ENCODE measurements around the gene ALKBH5.

Gene ALKBH5

DNA sequence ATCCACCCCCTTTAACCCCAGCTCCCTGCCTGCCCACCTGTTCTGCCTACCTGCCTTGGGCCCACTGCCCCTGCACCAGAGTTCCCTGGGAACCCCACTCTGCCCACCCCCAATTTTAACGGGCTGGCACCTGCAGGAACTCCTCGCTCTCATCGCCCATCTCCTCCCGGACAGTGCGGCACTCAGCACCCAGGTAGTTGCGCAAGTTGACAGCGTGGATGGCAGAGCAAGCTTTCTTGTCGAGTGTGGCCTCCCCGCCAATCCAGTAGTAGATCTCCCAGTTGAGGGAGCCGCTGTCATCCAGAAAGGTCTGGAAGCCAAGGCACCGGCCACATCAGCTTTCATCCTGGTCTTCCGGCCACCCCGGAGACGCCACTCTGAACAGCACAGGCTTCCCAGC is 67.1 kb downstream of the ALKBH5 start:
- Histone ChIP-seq H3K4me1 (ENCODE audit: control insufficient read depth in 1 of 2, insufficient read depth in 1 of 2, low read depth in 1 of 2, low read length in 1 of 2) (no peaks in the 10 kb centered on the region), H3K27ac (no peak overlapping the region), H3K9me3 (no peaks in the 10 kb centered on the region), H3K27me3 (no peaks in the 10 kb centered on the region), H3K36me3 (peaks cover 100% of the 10 kb centered on the region), H3K4me3 (ENCODE audit: low read depth in 1 of 2, low read length in 1 of 2) (no peak overlapping the region)
- TF ChIP-seq, protein P1, sequence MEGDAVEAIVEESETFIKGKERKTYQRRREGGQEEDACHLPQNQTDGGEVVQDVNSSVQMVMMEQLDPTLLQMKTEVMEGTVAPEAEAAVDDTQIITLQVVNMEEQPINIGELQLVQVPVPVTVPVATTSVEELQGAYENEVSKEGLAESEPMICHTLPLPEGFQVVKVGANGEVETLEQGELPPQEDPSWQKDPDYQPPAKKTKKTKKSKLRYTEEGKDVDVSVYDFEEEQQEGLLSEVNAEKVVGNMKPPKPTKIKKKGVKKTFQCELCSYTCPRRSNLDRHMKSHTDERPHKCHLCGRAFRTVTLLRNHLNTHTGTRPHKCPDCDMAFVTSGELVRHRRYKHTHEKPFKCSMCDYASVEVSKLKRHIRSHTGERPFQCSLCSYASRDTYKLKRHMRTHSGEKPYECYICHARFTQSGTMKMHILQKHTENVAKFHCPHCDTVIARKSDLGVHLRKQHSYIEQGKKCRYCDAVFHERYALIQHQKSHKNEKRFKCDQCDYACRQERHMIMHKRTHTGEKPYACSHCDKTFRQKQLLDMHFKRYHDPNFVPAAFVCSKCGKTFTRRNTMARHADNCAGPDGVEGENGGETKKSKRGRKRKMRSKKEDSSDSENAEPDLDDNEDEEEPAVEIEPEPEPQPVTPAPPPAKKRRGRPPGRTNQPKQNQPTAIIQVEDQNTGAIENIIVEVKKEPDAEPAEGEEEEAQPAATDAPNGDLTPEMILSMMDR (IDR thresholded peaks at IDR 0.05), result no peak

DNA sequence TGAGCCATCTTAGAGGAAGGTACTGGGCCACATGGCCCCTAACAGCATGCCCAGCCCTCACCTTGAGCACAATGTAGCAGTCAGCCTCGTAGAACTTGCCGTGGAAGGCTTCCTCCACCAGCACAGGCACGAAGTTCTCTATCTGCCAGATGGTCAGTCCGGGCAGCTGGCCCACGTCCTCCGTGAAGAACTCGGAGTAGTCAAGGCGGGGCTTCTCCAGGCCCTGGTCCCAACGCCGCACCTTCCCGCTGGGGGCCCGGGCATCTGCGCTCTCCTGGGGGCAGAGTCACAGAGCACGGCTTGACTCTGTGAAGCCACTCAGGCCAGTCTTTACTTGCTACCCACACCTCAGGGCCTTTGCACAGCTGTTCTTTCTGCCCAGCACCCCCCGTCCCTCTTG is 67.6 kb downstream of the ALKBH5 start:
- H3K36me3 ChIP-seq, result peaks cover 100% of the 10 kb centered on the region
- H3K9me3 ChIP-seq, result no peaks in the 10 kb centered on the region
- no peaks in the 10 kb centered on the region for H3K27me3 ChIP-seq
- no peak overlapping the region for H3K27ac ChIP-seq
- H3K4me1 ChIP-seq (ENCODE audit: control insufficient read depth in 1 of 2, insufficient read depth in 1 of 2, low read depth in 1 of 2, low read length in 1 of 2), result peaks cover under 1 to 3% of the 10 kb centered on the region in 2 experiments
- TF ChIP-seq, protein P1 (IDR thresholded peaks at IDR 0.05), result no peak
- no peak overlapping the region for H3K4me3 ChIP-seq (ENCODE audit: low read depth in 1 of 2, low read length in 1 of 2)

DNA sequence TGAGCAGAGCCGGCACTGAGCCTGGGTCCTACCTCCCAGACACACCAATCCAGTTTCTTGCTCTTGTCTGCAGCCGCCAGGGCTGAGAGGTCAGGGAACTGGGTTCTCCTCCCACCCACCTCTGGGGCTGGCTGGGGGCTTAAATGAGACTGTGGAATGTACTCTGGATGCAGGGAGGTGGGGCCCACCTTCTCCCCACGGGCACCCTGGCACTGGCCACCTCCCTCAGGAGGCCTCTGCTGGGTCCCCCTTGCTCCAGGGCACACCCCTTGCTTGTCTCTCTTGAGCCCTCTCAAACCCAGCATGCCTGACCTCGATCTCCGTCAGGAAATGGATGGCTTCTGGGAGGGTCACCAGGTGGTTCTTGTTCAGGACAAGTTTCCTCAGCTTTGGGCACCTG is 68.5 kb downstream of the ALKBH5 start:
- Histone ChIP-seq H3K4me3 (ENCODE audit: low read depth in 1 of 2, low read length in 1 of 2) (no peak overlapping the region), H3K27ac (no peak overlapping the region), H3K27me3 (no peaks in the 10 kb centered on the region), H3K9me3 (no peaks in the 10 kb centered on the region), H3K36me3 (peaks cover 97% of the 10 kb centered on the region), H3K4me1 (ENCODE audit: control insufficient read depth in 1 of 2, insufficient read depth in 1 of 2, low read depth in 1 of 2, low read length in 1 of 2) (peaks cover 10 to 12% of the 10 kb centered on the region in 2 experiments)
- TF ChIP-seq, protein P1 (IDR thresholded peaks at IDR 0.05), result no peak

DNA sequence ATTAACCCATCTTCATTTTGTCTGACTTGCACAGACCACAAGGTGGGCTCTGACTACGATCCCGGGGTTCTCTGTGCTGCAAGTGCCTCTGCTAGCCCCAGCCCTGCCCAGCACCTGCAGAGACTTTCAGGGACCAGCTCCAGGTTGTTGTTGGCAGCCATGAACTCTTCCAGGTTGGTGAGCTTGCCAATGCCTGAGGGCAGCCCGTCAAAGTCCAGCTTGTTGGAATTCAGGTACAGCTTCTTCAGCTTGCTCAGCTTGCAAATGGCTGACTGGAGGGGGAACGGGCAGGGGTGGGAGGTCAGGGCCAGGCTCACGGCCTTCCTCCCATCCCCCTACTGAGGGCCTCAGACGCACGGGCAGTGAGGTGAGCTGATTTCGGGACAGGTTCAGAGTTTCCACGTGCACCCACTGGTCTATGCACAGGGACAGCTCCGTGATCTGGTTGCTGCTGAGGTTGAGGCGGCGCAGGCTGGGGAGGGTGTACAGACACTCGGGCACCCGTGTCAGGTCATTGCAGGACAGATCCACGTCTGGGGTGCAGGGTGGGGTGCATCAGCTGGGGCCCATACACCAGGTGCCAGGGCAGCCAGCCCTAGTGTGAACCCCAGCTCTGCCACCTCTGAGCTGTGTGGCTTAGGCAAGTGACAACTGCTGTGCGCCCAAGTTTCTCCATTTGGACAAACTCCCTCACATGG is 69.7 kb downstream of the ALKBH5 start:
- TF ChIP-seq, protein P1 (IDR thresholded peaks at IDR 0.05), result no peak
- Histone ChIP-seq H3K9me3 (no peaks in the 10 kb centered on the region), H3K4me3 (ENCODE audit: low read depth in 1 of 2, low read length in 1 of 2) (no peak overlapping the region), H3K36me3 (peaks cover 85% of the 10 kb centered on the region), H3K27ac (no peak overlapping the region), H3K27me3 (no peaks in the 10 kb centered on the region), H3K4me1 (ENCODE audit: control insufficient read depth in 1 of 2, insufficient read depth in 1 of 2, low read depth in 1 of 2, low read length in 1 of 2) (peaks cover 18 to 19% of the 10 kb centered on the region in 2 experiments)

DNA sequence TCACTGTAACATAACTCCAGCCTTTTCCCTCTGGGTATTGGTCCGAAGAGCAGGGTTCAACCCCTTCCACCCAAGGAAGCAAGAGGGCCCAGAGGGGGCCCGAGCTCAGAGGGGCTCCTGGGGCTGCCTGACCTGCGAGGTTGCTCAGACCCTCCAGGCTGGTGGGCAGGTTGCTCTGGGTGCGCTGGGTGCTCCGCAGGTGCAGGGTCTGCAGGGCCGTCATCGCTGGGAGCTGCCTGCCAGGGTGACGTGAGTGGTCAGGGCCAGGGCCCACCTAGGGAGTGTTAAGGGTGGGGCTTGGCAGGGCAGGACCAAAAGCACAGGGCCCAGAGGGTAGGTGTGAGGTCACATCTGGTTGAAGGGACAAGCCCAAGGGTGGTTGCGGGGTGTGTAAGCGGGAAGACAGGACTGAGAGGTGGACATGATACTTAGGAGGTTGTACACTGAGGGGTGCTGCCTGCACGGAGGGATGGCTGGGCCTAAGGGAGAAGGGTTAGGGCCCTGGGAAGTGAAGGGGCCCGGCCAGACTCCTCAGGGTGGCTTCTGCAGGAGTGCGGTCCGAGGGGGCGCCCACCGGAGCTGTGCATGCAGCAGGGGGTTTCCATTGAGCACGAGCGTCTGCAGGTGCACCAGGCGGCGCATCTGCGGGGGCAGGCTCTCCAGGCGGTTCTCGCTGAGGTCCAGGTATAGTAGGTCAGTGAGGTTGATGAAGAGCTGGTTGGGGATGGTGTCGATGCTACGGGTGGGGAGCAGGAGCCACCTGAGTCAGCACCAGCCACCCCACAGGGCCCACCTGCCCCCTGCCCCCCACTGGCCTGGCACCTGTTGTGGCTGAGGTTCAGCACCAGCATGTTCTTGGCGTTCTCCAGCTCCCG is 70.6 kb downstream of the ALKBH5 start:
- Histone ChIP-seq H3K4me1 (ENCODE audit: control insufficient read depth in 1 of 2, insufficient read depth in 1 of 2, low read depth in 1 of 2, low read length in 1 of 2) (peaks cover 23 to 25% of the 10 kb centered on the region in 2 experiments), H3K4me3 (ENCODE audit: low read depth in 1 of 2, low read length in 1 of 2) (no peak overlapping the region), H3K9me3 (no peaks in the 10 kb centered on the region), H3K27me3 (no peaks in the 10 kb centered on the region), H3K27ac (no peak overlapping the region), H3K36me3 (peaks cover 76% of the 10 kb centered on the region)
- TF ChIP-seq, protein P1 (IDR thresholded peaks at IDR 0.05), result no peak
